GM19351 (cell line): ENCODE measurements around the gene DNAAF2.
"Not testable (repeated sequence)": the region's sequence is repeated elsewhere in the genome, so short reads cannot be mapped to it uniquely, and the experiment has no call there.

Experiments used
- ATAC-seq: cut with Tn5 transposase; IDR thresholded peaks from one replicate; pipeline ENCODE4 v1.9.1; 2021; ENCODE audit warnings: mild to moderate bottlenecking, moderate library complexity; ENCODE audit not compliant: unreplicated experiment

DNAAF2 gene

DNA sequence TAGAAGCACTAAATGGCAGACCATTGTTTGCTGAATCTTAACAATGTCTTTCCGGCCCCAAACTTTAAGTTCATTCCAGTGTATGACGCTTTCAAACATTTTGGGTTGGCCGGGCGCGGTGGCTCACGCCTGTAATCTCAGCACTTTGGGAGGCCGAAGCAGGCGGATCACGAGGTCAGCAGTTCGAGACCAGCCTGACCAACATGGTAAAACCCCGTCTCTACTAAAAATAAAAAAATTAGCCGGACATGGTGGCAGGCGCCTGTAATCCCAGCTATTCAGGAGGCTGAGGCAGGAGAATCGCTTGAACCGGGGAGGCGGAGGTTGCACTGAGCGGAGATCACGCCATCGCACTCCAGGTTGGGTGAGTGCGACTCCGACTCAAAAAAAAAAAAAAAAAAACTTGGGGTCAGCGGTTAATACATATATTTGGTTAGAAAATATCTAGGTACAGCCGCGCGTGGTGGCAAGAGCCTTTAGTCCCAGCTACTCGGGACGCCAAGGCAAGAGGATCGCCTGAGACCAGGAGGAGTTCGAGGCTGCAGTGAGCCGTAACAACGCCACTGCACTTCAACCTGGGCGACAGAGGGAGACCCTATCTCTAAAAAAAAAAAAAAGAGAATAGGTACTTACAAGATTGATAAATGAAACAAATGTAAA is 49.9 kb downstream of the DNAAF2 start:
- ATAC-seq = not testable (repeated sequence)

DNA sequence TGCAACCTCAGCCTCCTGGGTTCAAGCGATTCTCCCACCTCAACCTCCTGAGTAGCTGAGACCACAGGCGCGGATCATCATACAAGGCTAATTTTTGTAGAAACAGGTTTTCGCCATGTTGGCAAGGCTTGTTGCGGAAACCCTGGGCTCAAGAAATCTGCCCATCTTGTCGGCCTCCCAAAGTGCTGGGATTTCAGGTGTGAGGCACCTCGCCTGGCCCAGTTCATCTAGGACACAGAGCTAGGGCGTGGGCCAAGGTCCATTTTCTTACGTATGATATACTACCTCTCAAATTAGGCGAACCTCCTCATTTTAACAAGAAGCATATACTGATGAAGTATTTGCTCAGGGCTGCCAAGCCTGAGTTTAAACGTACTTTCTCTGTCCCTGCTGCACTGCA is 51.0 kb downstream of the DNAAF2 start:
- no peak for ATAC-seq

DNA sequence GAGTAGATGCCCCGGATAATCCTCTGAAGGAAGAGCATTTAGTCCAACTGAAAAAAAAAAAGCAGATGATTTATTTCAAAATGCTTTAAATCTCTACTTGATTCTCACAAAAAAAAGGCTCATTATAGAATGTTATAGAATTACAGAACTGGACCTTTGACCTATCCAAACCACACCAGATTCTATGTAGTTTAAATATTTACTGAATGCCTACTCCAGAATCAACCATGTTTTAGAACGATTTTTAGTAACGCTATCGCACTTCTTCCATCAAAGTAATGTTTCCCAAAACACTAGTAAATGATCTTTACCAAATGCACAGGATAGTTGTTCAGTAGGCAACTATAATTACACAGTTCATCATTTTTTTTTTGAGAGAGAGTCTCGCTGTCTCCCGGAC is 51.4 kb downstream of the DNAAF2 start:
- no peak for ATAC-seq

DNA sequence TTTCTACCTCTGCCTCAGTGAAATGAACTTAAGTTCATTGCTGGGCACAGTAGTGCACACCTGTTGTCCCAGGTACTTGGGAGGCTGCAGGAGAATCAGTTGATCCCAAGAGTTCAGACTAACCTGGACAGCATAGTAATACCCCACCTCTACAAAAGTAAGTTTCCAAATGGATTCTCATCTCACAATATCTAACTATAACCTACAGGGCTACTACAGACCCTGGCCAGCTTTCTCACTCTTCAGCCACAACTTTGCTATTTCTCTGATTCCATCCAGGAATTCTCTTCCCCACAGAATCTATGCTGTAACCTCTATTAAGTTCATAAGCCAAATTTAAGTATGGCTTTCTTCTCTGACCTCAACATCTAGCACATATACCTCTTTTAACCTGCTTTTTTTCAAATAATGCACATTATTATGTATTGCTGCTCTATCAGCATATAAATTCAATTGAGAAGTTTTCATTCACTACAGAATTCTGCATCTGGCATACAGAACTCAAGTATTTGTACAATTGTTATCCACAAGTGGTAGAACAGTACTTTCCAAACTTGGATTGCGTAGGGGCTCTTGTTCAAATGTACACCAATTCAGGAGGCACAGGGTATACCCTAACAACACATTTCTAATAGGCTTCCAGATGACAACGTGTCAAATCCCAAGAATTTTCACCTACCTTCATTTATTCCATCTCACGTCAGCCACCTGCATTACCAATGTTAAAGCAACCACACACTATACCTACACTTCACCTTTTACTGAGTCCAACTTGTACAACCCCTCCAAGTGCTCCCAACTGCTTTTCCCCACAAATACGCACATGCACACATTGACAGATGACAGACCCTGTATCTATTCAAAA is 52.7 kb downstream of the DNAAF2 start:
- ATAC-seq = no peak

DNA sequence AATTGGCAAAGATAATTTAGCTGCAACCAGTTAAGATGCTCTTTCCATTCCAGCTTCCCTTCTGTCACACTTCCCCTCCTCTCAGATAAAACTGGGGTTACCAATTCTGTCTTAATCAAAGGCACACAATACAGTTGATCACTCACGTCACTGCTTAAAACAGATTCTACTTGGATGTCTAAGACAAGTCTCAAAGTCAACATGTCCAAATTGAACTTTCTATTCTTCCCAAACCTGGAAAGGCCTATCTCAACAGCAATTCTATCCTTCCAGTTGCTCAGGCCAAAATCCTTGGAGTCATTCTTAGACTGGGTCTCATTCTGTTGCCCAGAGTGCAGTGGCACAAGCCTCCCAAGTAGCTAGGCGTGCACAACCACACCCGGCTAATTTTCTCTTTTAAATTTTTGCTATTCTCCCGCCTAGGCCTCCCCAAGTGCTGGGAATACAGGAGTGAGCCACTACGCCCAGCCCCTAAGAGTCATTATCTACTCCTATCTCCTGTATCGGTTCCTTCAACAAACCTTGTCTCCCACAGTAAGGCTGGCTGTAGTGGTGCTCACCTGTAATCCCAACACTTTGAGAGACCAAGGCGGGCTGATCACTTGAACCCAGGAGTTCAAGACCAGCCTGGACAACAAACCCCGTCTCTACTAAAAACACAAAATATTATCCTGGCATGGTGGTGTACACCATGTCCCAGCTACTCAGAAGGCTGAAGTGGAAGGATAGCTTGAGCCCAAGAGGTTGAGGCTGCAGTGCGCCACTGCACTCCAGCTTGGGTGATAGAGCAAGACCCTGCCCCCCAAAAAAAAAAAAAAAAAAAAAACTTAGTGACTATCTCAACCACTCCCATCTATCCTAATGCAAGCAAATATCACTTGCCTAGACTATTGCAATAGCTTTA is 53.6 kb downstream of the DNAAF2 start:
- no peak for ATAC-seq

DNA sequence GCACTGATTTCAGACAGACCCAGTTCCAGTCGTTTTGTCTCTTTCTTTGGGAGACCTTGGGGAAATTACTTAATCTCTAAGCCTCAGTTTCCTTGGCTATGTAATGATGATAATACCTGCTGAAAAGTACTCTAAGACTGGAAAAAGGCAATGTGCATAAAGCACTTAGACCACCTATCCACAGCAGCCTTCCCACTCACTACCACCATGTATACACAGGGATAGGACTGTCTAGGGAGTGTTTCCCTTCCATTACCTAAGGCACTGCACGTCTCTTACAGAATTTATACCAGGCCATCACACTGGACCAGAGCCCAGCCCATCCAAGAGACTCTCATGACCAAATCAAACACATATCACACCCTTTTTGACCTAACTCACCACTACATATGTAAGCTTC is 55.2 kb downstream of the DNAAF2 start:
- ATAC-seq = no peak

DNA sequence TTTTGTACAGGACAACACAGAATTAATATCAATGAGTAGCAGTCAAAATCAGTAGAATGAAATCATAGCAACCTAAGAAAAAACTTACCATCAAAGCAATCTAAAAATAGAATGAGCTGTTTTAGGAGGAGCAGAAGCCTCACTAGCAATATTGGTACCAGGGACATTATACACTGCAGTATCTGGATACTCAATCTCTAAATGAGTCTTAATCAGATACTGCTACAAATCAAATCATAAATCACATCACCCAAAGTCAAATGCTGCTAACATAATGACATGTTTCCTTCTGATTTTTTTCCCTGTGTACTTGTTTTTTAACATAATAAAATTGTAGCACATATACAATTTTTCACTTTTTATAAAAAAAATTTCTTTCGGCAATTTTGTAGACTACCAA is 56.9 kb downstream of the DNAAF2 start:
- ATAC-seq = no peak
